Hippocampal formation (tissue), 2 donors: ENCODE results near the gene CCIN.
"Not testable (repeated sequence)": the region's sequence is repeated elsewhere in the genome, so short reads cannot be mapped to it uniquely, and the experiment has no call there.

Source experiments
- DNase-seq, 2 donors: peaks; one replicate each; lab custom pipeline; 2025; lab: John Stamatoyannopoulos, UW

The CCIN gene

DNA sequence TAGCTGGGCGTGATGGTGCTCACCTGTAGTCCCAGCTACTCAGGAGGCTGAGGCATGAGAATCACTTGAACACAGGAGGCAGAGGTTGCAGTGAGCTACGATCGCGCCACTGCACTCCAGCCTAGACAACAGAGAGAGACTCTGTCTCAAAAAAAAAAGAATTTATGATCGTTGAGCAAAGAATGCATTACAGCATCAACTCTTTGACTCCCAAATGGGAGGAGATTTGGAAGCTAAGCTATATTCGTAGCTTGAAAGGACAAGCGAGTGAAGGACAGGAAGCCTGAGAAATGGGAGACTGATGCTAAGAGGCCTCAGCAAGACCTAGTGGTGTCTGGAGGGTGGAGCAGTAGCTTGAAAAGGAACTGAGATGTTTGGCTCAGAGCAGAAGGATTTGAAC lies 10.3 kb upstream of the CCIN start:
- DNase-seq, result no peak

DNA sequence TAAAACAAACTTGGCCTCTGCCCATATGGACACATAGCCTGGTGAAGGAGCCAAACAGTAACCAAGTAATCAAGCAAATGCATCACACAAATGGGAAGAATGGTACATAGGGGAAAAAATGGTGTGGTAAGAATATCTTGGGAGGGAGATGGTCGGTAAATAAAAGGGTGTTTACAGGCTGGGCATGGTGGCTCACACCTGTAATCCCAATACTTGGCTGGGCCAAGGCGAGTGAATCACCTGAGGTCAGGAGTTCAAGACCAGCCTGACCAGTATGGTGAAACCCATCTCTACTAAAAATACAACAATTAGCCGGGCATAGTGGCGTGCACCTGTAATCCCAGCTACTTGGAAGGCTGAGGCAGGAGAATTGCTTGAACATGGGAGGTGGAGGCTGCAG lies 9.7 kb upstream of the CCIN start:
- not testable (repeated sequence) for DNase-seq

DNA sequence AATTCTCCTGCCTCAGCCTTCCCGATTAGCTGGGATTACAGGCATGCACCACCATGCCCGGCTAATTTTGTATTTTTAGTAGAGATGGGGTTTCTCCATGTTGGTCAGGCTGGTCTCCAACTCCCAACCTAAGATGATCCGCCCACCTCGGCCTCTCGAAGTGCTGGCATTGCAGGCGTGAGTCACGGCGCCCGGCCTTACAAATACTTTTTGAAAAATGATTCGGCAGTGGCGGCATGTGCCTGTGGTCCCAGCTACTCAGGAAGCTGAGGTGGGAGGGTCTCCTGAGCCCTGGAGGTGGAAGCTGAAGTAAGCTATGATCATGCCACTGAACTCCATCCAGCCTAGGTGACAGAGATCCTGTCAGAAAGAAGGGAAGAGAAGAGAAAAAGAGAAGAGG lies 9.1 kb upstream of the CCIN start:
- DNase-seq, result not testable (repeated sequence)

- no peak for DNase-seq
These were observed 8.0 kb upstream of the CCIN start for GRCh38 chr9:36161187-36161586.

DNA sequence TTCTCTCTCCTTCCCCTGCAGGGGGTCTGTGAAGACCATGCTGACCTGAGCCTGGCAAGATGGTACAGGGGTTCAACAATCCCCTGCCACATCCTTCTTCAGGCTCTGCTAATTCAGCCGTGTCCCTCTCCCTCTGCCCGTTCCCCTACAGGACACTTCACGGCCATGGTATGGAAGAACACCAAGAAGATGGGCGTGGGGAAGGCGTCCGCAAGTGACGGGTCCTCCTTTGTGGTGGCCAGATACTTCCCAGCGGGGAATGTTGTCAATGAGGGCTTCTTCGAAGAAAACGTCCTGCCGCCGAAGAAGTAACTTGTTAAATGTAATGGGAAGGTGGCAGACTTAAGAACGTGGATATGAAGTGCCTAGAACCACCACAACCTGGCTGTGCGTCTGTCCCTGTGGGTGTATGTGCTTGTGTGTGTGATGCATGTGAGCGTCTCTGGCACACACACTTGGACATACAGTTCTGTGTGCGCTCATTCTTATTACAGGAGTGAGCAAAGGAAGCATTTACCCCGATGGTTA lies 6.9 kb upstream of the CCIN start:
- DNase-seq, result no peak

GRCh38 chr9:36163049-36163785 lies 6.0 kb upstream of the CCIN start:
- DNase-seq, result peak in 1 of 2 donors; percentile 51

DNA sequence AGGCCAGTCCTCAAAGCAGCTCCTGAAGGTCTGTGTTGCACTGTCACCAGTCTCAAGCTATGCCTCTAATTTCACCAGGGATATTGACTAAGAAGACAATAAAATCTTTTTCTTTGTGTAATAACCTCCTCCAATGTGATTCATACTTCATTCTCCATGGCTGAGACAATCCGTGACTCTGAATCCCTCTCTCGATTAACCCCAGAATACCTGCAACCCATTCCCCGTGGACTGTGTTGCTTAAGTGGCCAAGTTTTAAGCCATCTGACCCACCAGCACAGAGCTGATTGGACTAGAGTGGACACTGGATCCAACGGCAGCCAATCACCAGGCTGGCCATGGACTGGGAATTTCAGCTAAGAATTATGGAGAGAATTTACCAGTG lies 5.4 kb upstream of the CCIN start:
- no peak for DNase-seq

DNA sequence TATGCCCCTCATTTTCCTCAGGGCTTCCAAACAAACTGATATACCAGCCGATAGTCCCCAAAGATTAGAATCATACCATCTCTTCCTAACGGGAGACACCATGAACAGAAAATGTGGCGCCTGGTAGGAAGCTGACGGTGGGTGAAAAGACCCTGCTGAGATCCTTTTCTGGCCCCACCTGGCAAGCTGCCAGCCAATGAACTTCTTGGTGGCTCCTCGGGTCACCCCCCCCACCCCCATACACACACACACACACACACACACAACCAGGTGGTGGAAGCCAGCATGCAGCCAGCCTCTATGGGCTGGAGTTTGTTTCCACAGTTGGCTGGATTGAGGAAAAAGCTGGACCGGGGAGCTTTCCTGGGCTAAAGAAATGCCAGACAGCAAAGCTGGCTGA lies 4.8 kb upstream of the CCIN start:
- no peak for DNase-seq

- DNase-seq, result no peak
These were observed 4.2 kb upstream of the CCIN start for GRCh38 chr9:36164989-36165388.

DNA sequence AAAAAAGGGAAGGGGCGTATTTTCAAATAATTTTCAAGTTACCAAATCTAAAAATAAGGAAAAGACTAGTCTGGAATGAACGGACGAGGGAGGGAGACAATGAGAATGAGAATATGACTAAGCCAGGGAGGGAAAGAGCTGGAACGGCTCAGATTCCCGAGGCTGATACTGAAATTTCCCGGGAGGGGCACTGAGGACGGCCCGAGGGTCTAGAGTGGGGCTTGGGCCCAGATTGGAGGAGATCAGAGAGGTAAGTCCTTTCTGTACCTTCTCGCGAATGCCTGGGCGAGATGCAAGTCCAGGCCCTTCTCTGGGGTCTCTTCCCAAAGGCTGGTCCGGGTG lies 3.4 kb upstream of the CCIN start:
- no peak for DNase-seq

GRCh38 chr9:36166168-36166927 lies 2.8 kb upstream of the CCIN start:
- DNase-seq, result peak; percentile 67 to 74

DNA sequence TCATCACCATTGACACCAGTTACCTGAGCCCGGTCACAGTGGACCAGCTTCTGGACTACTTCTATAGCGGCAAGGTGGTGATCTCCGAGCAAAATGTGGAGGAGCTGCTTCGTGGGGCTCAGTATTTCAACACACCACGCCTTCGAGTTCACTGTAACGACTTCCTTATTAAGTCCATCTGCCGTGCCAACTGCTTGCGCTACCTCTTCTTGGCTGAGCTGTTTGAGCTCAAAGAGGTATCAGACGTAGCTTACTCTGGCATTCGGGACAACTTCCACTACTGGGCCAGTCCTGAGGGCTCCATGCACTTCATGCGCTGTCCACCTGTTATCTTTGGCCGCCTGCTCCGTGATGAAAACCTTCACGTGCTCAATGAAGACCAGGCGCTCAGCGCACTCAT lies 520 bp downstream of the CCIN start:
- DNase-seq, result no peak

GRCh38 chr9:36170531-36170930 lies 1.3 kb downstream of the CCIN start:
- no peak for DNase-seq

GRCh38 chr9:36173861-36174260 lies 4.7 kb downstream of the CCIN start:
- no peak for DNase-seq

- no peak for DNase-seq
These were observed 5.1 kb downstream of the CCIN start for GRCh38 chr9:36174271-36174670.

DNA sequence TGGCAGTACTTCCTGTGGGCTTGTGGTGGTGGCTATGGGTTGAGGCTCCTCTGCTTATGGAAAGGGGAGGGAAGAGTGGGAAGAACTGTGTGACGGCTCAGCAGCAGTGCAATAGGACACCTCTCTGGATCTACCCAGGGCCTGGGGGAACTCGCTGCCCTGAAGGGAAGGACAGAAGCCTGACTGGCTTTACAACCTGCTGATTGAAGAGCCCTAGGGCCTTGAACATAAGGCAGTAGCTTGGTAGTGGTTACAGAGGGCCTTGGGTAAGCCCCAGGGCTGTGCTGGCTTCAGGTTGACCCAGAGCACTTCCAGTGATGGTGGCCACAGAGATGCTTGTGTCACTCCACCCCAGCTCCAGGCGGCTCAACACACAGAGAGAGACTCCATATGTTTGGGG lies 5.5 kb downstream of the CCIN start:
- no peak for DNase-seq

DNA sequence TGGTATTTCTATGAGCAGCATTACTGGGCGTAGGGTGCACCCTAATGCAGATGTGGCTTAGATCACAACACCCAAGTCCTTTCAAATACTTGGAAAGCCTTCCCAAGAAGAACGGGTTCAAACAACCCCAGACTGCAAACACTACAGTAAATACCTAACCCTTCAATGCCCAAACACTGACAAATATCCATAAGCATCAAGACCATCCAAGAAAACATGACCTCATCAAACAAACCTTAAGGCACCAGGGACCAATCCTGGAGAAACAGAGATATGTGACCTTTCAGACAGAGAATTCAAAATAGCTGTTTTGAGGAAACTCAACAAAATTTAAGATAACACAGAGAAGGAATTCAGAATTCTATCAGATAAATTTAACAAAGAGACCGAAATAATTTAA lies 6.0 kb downstream of the CCIN start:
- DNase-seq, result not testable (repeated sequence)

GRCh38 chr9:36176496-36176895 lies 7.3 kb downstream of the CCIN start:
- not testable (repeated sequence) for DNase-seq

GRCh38 chr9:36177571-36177970 lies 8.4 kb downstream of the CCIN start:
- no peak for DNase-seq

- not testable (repeated sequence) for DNase-seq
These were observed 11.1 kb downstream of the CCIN start for GRCh38 chr9:36180243-36180642.

GRCh38 chr9:36187414-36187813 lies 18.2 kb downstream of the CCIN start:
- no peak for DNase-seq

- no peak for DNase-seq
These were observed 19.0 kb downstream of the CCIN start for GRCh38 chr9:36188212-36188611.

DNA sequence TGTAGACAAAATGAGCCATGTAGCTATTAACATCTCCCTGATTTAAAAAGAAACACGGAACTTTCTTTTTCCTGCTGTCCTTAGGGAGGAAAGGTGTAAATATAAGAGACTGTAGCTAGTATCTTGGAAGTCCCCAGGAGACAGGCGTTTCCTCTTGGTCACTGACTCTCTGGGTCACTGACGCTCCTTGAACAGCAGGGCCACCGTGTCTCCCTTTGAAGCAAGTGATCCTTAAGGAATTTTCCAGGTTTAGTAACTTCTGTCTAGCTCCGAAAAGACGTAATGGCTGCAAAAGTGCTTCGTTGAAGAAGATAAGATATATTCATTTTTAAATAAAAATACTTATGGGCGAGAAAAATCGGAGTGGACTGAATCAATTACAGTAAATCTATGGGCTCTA lies 20.8 kb downstream of the CCIN start:
- no peak for DNase-seq
